Stomach smooth muscle (tissue), 2 donors: ENCODE data around the gene CAMKMT.

ENCODE experiments used
- H3K27ac ChIP-seq: one replicate; pipeline ENCODE4 v1.7.0; 2013; ENCODE audit warnings: mild to moderate bottlenecking, low read length, inconsistent platforms
- H3K27me3 ChIP-seq, 2 donors: one replicate each; pipeline ENCODE4 v1.7.0; 2013; ENCODE audit warnings: low read length in 2 of 2; ENCODE audit not compliant: insufficient read depth in 2 of 2, control insufficient read depth in 1 of 2
- H3K36me3 ChIP-seq, 2 donors: one replicate each; pipeline ENCODE4 v1.7.0; 2013; ENCODE audit warnings: low read length in 2 of 2; ENCODE audit not compliant: control insufficient read depth in 2 of 2, insufficient read depth in 2 of 2
- H3K4me1 ChIP-seq: one replicate; pipeline ENCODE4 v1.7.0; 2013; ENCODE audit warnings: low read length; ENCODE audit not compliant: control insufficient read depth, insufficient read depth
- H3K4me3 ChIP-seq, 2 donors: one replicate each; pipeline ENCODE4 v1.7.0; 2013; ENCODE audit warnings: low read length in 2 of 2
- H3K9ac ChIP-seq, 2 donors: one replicate each; pipeline ENCODE4 v1.7.0; 2013; ENCODE audit warnings: low read length in 2 of 2, mild to moderate bottlenecking in 1 of 2
- H3K9me3 ChIP-seq, 2 donors: one replicate each; pipeline ENCODE4 v1.7.0; 2013; ENCODE audit warnings: low read length in 2 of 2; ENCODE audit not compliant: control insufficient read depth in 2 of 2
- donor health status: healthy.
- donor health status: Pancreatic carcinoma.

The CAMKMT gene

GRCh38 chr2:44771522-44771921 is 409.8 kb downstream of the CAMKMT start:
- peaks cover 2 to 3% of the 10 kb centered on the region in 2 donors for H3K27me3 ChIP-seq
- H3K36me3 ChIP-seq: no peaks in the 10 kb centered on the region
- peaks cover 4% of the 10 kb centered on the region for H3K4me1 ChIP-seq
- H3K27ac ChIP-seq: no peak overlapping the region
- no peak overlapping the region for H3K9ac ChIP-seq
- H3K4me3 ChIP-seq: no peak overlapping the region
- H3K9me3 ChIP-seq: no peaks in the 10 kb centered on the region

- Histone ChIP-seq H3K36me3 (no peaks in the 10 kb centered on the region), H3K9ac (no peak overlapping the region), H3K27me3 (peaks cover 2 to 3% of the 10 kb centered on the region in 2 donors), H3K4me3 (no peak overlapping the region), H3K9me3 (no peaks in the 10 kb centered on the region), H3K27ac (no peak overlapping the region), H3K4me1 (peaks cover 7% of the 10 kb centered on the region)
These were observed 410.4 kb downstream of the CAMKMT start for GRCh38 chr2:44772131-44772530.

DNA sequence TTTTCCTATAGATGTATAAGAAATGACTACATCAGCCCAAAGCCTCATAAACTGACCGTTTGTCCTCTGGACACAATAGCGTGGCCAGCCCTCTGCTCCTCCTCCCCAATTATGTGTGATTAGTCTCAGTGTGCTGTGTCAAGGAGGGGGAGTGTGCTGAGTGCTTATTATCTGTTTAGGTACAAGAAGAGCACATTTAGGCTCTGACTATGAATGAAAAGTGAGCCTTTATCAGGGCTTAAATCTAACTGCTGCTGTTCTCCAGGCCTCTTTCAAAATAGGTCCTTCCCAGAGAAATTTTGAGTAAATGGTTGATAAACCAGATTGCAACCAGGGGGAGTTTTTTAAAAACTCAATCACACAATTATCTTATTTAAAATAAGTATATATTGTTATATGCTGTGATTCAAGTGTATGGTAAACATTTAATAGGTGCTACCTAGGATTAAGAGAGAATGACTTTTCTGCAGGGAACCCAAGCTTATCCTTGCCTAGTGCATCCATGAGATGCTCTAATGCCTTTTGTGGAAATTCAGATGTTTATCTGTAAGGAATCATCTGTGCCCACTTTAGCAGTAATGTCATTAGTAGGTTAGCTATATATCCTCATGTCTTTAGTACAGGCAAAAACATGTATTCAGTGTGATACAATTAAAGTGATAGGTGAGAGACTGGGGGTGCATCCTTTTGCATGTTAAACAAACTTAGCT is 411.1 kb downstream of the CAMKMT start:
- Histone ChIP-seq H3K36me3 (no peaks in the 10 kb centered on the region), H3K9ac (no peak overlapping the region), H3K27me3 (peaks cover under 1 to 2% of the 10 kb centered on the region in 2 donors), H3K27ac (no peak overlapping the region), H3K4me3 (no peak overlapping the region), H3K9me3 (no peaks in the 10 kb centered on the region), H3K4me1 (peaks cover 8% of the 10 kb centered on the region)

GRCh38 chr2:44774826-44775492 is 413.2 kb downstream of the CAMKMT start:
- H3K4me3 ChIP-seq: no peak overlapping the region
- H3K4me1 ChIP-seq: peaks cover 8% of the 10 kb centered on the region
- H3K27me3 ChIP-seq: no peaks in the 10 kb centered on the region
- no peak overlapping the region for H3K27ac ChIP-seq
- peaks cover 0 to 2% of the 10 kb centered on the region in 2 donors for H3K9me3 ChIP-seq
- H3K9ac ChIP-seq: no peak overlapping the region
- no peaks in the 10 kb centered on the region for H3K36me3 ChIP-seq

- Histone ChIP-seq H3K9me3 (peaks cover 0 to 5% of the 10 kb centered on the region in 2 donors), H3K4me3 (peak overlapping the region in 1 of 2 donors; percentile 16), H3K9ac (no peak overlapping the region), H3K4me1 (peaks cover 8% of the 10 kb centered on the region), H3K36me3 (no peaks in the 10 kb centered on the region), H3K27me3 (no peaks in the 10 kb centered on the region), H3K27ac (no peak overlapping the region)
These were observed 415.3 kb downstream of the CAMKMT start for GRCh38 chr2:44777036-44777435.

GRCh38 chr2:44777537-44777936 is 415.8 kb downstream of the CAMKMT start:
- H3K4me3 ChIP-seq: peak overlapping the region in 1 of 2 donors; percentile 16
- no peaks in the 10 kb centered on the region for H3K27me3 ChIP-seq
- H3K4me1 ChIP-seq: peaks cover 8% of the 10 kb centered on the region
- no peak overlapping the region for H3K27ac ChIP-seq
- no peaks in the 10 kb centered on the region for H3K36me3 ChIP-seq
- peaks cover 0 to 5% of the 10 kb centered on the region in 2 donors for H3K9me3 ChIP-seq
- H3K9ac ChIP-seq: no peak overlapping the region

DNA sequence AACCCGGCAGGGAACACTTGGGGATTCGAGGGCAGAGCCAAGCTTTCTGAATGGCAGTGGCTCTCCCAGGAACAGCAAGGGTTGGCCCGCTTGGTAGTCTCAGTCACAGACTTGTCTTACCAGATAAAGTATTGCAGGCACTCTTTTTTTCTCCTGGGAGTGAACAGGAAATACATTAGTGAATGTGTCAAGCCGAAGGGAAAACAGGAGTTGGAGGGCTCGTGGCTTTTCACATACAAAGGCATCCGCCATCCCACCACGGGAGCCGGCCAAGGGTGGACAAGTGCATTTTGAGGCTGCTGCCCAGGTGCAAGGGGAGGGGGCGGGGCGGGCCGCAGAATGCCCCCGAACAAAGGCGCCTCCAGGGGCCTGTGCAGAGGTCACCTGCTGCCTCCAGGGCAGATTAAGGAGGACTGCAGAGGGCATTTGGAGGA is 416.5 kb downstream of the CAMKMT start:
- no peak overlapping the region for H3K27ac ChIP-seq
- peaks cover 8% of the 10 kb centered on the region for H3K4me1 ChIP-seq
- no peak overlapping the region for H3K4me3 ChIP-seq
- peaks cover 0 to 5% of the 10 kb centered on the region in 2 donors for H3K9me3 ChIP-seq
- H3K36me3 ChIP-seq: no peaks in the 10 kb centered on the region
- no peaks in the 10 kb centered on the region for H3K27me3 ChIP-seq
- no peak overlapping the region for H3K9ac ChIP-seq

- H3K9me3 ChIP-seq: peaks cover 0 to 5% of the 10 kb centered on the region in 2 donors
- no peak overlapping the region for H3K27ac ChIP-seq
- H3K9ac ChIP-seq: no peak overlapping the region
- H3K27me3 ChIP-seq: no peaks in the 10 kb centered on the region
- H3K36me3 ChIP-seq: no peaks in the 10 kb centered on the region
- peaks cover 8% of the 10 kb centered on the region for H3K4me1 ChIP-seq
- H3K4me3 ChIP-seq: no peak overlapping the region
These were observed 417.1 kb downstream of the CAMKMT start for GRCh38 chr2:44778671-44779476.

DNA sequence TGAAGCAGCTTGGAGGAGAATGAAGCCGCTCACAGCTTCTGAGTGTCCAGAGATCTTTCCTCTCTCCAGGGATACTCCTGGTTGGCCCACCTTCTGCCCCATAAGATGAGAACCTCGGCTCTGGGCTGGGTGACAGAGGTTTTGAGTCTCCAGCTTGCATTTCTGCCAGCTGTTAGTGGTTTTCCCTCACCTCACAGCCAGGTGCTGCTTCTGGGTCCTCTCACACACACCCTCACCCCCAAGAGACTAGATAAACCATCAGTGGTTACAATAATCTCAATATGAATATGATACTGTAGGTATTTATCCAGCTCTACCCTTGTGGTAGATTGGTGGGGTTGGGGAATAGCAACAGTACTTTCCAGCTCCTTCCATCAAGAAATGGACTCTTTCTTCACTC is 418.0 kb downstream of the CAMKMT start:
- Histone ChIP-seq H3K4me1 (peaks cover 8% of the 10 kb centered on the region), H3K4me3 (no peak overlapping the region), H3K27me3 (no peaks in the 10 kb centered on the region), H3K27ac (no peak overlapping the region), H3K36me3 (no peaks in the 10 kb centered on the region), H3K9ac (no peak overlapping the region), H3K9me3 (peaks cover 0 to 5% of the 10 kb centered on the region in 2 donors)

DNA sequence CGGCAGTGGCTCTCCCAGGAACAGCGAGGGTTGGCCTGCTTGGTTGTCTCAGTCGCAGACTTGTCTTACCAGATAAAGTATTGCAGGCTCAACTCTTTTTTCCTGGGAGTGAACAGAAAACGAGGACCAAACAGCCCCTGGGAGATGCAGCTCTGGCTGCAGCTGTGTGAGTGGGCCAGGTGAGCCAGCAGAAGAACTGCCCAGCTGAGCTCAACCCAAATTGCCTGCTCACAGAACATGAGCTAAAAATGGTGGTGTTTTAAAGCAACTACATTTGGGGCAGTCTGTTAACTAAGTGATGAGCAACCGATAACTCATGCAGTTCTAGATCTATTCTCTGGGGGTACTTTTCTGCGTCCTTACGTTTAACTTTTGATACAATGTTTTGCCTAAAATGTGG is 418.7 kb downstream of the CAMKMT start:
- Histone ChIP-seq H3K4me1 (peaks cover 4% of the 10 kb centered on the region), H3K36me3 (no peaks in the 10 kb centered on the region), H3K27me3 (no peaks in the 10 kb centered on the region), H3K9ac (no peak overlapping the region), H3K27ac (no peak overlapping the region), H3K4me3 (no peak overlapping the region), H3K9me3 (peaks cover 0 to 5% of the 10 kb centered on the region in 2 donors)
